ENCODE data around the gene HNRNPF.

The HNRNPF gene

GRCh38 chr10:43417950-43418768 lies 9.2 kb upstream of the HNRNPF start:
- peak overlapping the region; percentile 16 to 31 for H3K4me3 ChIP-seq (ENCODE audit: low read depth in 1 of 2, low read length in 1 of 2)
- no peaks in the 10 kb centered on the region for H3K27me3 ChIP-seq
- H3K36me3 ChIP-seq: no peaks in the 10 kb centered on the region
- H3K9me3 ChIP-seq: no peaks in the 10 kb centered on the region
- peaks cover 51 to 52% of the 10 kb centered on the region in 2 experiments for H3K4me1 ChIP-seq (ENCODE audit: control insufficient read depth in 1 of 2, insufficient read depth in 1 of 2, low read depth in 1 of 2, low read length in 1 of 2)
- H3K27ac ChIP-seq: peak overlapping the region; percentile 97
- TF ChIP-seq CTCF (IDR thresholded peaks at IDR 0.05): no peak

GRCh38 chr10:43415544-43415943 lies 6.6 kb upstream of the HNRNPF start:
- no peak for TF ChIP-seq CTCF (IDR thresholded peaks at IDR 0.05)
- no peak overlapping the region for H3K27ac ChIP-seq
- no peaks in the 10 kb centered on the region for H3K9me3 ChIP-seq
- no peaks in the 10 kb centered on the region for H3K27me3 ChIP-seq
- no peak overlapping the region for H3K4me3 ChIP-seq (ENCODE audit: low read depth in 1 of 2, low read length in 1 of 2)
- H3K4me1 ChIP-seq (ENCODE audit: control insufficient read depth in 1 of 2, insufficient read depth in 1 of 2, low read depth in 1 of 2, low read length in 1 of 2): peaks cover 38 to 40% of the 10 kb centered on the region in 2 experiments
- no peaks in the 10 kb centered on the region for H3K36me3 ChIP-seq

GRCh38 chr10:43411536-43411935 lies 2.5 kb upstream of the HNRNPF start:
- no peaks in the 10 kb centered on the region for H3K27me3 ChIP-seq
- H3K36me3 ChIP-seq: no peaks in the 10 kb centered on the region
- H3K4me3 ChIP-seq (ENCODE audit: low read depth in 1 of 2, low read length in 1 of 2): no peak overlapping the region
- no peak overlapping the region for H3K27ac ChIP-seq
- peaks cover 21 to 27% of the 10 kb centered on the region in 2 experiments for H3K4me1 ChIP-seq (ENCODE audit: control insufficient read depth in 1 of 2, insufficient read depth in 1 of 2, low read depth in 1 of 2, low read length in 1 of 2)
- no peak for TF ChIP-seq CTCF (IDR thresholded peaks at IDR 0.05)
- H3K9me3 ChIP-seq: no peaks in the 10 kb centered on the region

GRCh38 chr10:43410345-43410744 lies 1.4 kb upstream of the HNRNPF start:
- H3K9me3 ChIP-seq: no peaks in the 10 kb centered on the region
- H3K27ac ChIP-seq: peak overlapping the region; percentile 97
- peak overlapping the region in 1 of 2 experiments; percentile 89 for H3K4me3 ChIP-seq (ENCODE audit: low read depth in 1 of 2, low read length in 1 of 2)
- H3K36me3 ChIP-seq: no peaks in the 10 kb centered on the region
- no peak for TF ChIP-seq CTCF (IDR thresholded peaks at IDR 0.05)
- H3K27me3 ChIP-seq: no peaks in the 10 kb centered on the region
- H3K4me1 ChIP-seq (ENCODE audit: control insufficient read depth in 1 of 2, insufficient read depth in 1 of 2, low read depth in 1 of 2, low read length in 1 of 2): peaks cover 30 to 33% of the 10 kb centered on the region in 2 experiments

GRCh38 chr10:43409385-43410109 lies 561 bp upstream of the HNRNPF start:
- Histone ChIP-seq H3K27ac (peak overlapping the region; percentile 97), H3K36me3 (no peaks in the 10 kb centered on the region), H3K27me3 (no peaks in the 10 kb centered on the region), H3K9me3 (no peaks in the 10 kb centered on the region), H3K4me3 (ENCODE audit: low read depth in 1 of 2, low read length in 1 of 2) (peak overlapping the region; percentile 87 to 89), H3K4me1 (ENCODE audit: control insufficient read depth in 1 of 2, insufficient read depth in 1 of 2, low read depth in 1 of 2, low read length in 1 of 2) (peaks cover 38 to 41% of the 10 kb centered on the region in 2 experiments)
- no peak for TF ChIP-seq CTCF (IDR thresholded peaks at IDR 0.05)

All from neutrophil (primary cell).